ELF-1 (cell line): ENCODE results near the gene APEX1.
A peak's percentile ranks its signal among the peaks of the same experiment; 100 is the strongest.
"Not testable (repeated sequence)": the region's sequence is repeated elsewhere in the genome, so short reads cannot be mapped to it uniquely, and the experiment has no call there.

Experiments
- DNase-seq: peaks from one replicate; pipeline ENCODE4 v3.0.0-alpha.2; 2016; ENCODE audit warnings: low read depth, low spot score

Gene APEX1

GRCh38 chr14:20472536-20473169 lies 17.6 kb downstream of the APEX1 start:
- DNase-seq = no peak

GRCh38 chr14:20476776-20477175 lies 21.8 kb downstream of the APEX1 start:
- DNase-seq = no peak

GRCh38 chr14:20477211-20477876 lies 22.3 kb downstream of the APEX1 start:
- DNase-seq = peak; percentile 63

GRCh38 chr14:20478894-20479293 lies 23.9 kb downstream of the APEX1 start:
- DNase-seq = no peak

GRCh38 chr14:20482382-20482781 lies 27.4 kb downstream of the APEX1 start:
- no peak for DNase-seq

GRCh38 chr14:20485900-20486299 lies 30.9 kb downstream of the APEX1 start:
- peak; percentile 53 for DNase-seq

GRCh38 chr14:20486684-20487395 lies 31.8 kb downstream of the APEX1 start:
- DNase-seq = no peak

GRCh38 chr14:20487396-20487725 lies 32.3 kb downstream of the APEX1 start:
- DNase-seq = no peak

GRCh38 chr14:20489093-20489994 lies 34.3 kb downstream of the APEX1 start:
- no peak for DNase-seq

- no peak for DNase-seq
Measured at GRCh38 chr14:20490563-20490962, 35.5 kb downstream of the APEX1 start.

GRCh38 chr14:20492486-20492885 lies 37.5 kb downstream of the APEX1 start:
- no peak for DNase-seq

GRCh38 chr14:20493634-20494033 lies 38.6 kb downstream of the APEX1 start:
- peak; percentile 53 for DNase-seq

- DNase-seq = peak; percentile 58
Measured at GRCh38 chr14:20494935-20495766, 40.1 kb downstream of the APEX1 start.

GRCh38 chr14:20498622-20499021 lies 43.6 kb downstream of the APEX1 start:
- no peak for DNase-seq

- DNase-seq = peak; percentile 74
Measured at GRCh38 chr14:20499108-20499507, 44.1 kb downstream of the APEX1 start.

GRCh38 chr14:20499881-20500280 lies 44.9 kb downstream of the APEX1 start:
- no peak for DNase-seq

- DNase-seq = no peak
Measured at GRCh38 chr14:20501346-20501745, 46.3 kb downstream of the APEX1 start.

- DNase-seq = no peak
Measured at GRCh38 chr14:20503898-20504297, 48.9 kb downstream of the APEX1 start.

GRCh38 chr14:20506276-20506675 lies 51.2 kb downstream of the APEX1 start:
- not testable (repeated sequence) for DNase-seq

- DNase-seq = not testable (repeated sequence)
Measured at GRCh38 chr14:20506752-20507151, 51.7 kb downstream of the APEX1 start.
